ENCODE measurements around the gene EML4.

DNA sequence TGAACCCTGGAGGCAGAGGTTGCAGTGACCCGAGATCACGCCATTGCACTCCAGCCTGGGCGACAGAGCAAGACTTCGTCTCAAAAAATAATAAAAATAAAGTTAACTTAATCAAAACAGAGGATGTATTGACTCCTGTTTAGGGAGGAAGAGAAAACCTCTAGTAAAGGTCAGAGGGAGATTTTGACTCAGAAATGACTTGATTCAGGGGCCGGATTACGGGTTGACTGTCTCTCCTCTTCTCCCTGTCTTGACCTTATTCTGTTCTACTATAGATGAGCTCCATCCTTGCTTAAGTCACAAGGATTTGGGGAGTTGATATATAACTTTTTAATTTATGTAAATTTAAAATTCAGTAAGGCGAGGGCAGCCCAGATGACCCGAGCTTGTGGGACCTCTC, 120.9 kb downstream of the EML4 start:
- no peak for TF ChIP-seq EZH2 (IDR thresholded peaks at IDR 0.05; ENCODE audit: borderline replicate concordance, low read depth, low read length, severe bottlenecking)
- TF ChIP-seq, protein P1, sequence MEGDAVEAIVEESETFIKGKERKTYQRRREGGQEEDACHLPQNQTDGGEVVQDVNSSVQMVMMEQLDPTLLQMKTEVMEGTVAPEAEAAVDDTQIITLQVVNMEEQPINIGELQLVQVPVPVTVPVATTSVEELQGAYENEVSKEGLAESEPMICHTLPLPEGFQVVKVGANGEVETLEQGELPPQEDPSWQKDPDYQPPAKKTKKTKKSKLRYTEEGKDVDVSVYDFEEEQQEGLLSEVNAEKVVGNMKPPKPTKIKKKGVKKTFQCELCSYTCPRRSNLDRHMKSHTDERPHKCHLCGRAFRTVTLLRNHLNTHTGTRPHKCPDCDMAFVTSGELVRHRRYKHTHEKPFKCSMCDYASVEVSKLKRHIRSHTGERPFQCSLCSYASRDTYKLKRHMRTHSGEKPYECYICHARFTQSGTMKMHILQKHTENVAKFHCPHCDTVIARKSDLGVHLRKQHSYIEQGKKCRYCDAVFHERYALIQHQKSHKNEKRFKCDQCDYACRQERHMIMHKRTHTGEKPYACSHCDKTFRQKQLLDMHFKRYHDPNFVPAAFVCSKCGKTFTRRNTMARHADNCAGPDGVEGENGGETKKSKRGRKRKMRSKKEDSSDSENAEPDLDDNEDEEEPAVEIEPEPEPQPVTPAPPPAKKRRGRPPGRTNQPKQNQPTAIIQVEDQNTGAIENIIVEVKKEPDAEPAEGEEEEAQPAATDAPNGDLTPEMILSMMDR (IDR thresholded peaks at IDR 0.05; ENCODE audit: borderline replicate concordance, extremely low read depth, low read length, poor library complexity, severe bottlenecking) = no peak
